Activated CD4-positive, alpha-beta T cell treated with anti-CD3 and anti-CD28 coated beads, Interleukin-2, amount 50 U/mL, for 4 hours (primary cell): ENCODE measurements around the gene MTNR1A.
"Not testable (repeated sequence)": the region's sequence is repeated elsewhere in the genome, so short reads cannot be mapped to it uniquely, and the experiment has no call there.

Experiments
- DNase-seq, 2 experiments: peaks; one replicate each; pipeline ENCODE4 v3.0.0-alpha.2; 2020

The MTNR1A gene

GRCh38 chr4:186560647-186561046 is 5.3 kb upstream of the MTNR1A start:
- DNase-seq: no peak

- no peak for DNase-seq
Measured at GRCh38 chr4:186557486-186557885, 2.1 kb upstream of the MTNR1A start.

GRCh38 chr4:186557061-186557460 is 1.7 kb upstream of the MTNR1A start:
- DNase-seq: no peak

- DNase-seq: no peak
Measured at GRCh38 chr4:186554539-186554913, 841 bp downstream of the MTNR1A start.

- no peak for DNase-seq
Measured at GRCh38 chr4:186553717-186554116, 1.6 kb downstream of the MTNR1A start.

- DNase-seq: no peak
Measured at GRCh38 chr4:186551849-186552248, 3.5 kb downstream of the MTNR1A start.

- no peak for DNase-seq
Measured at GRCh38 chr4:186545436-186545835, 9.9 kb downstream of the MTNR1A start.

- DNase-seq: no peak
Measured at GRCh38 chr4:186543206-186543605, 12.2 kb downstream of the MTNR1A start.

- no peak for DNase-seq
Measured at GRCh38 chr4:186541801-186542200, 13.6 kb downstream of the MTNR1A start.

- no peak for DNase-seq
Measured at GRCh38 chr4:186537843-186538521, 17.4 kb downstream of the MTNR1A start.

GRCh38 chr4:186536285-186536684 is 19.1 kb downstream of the MTNR1A start:
- DNase-seq: no peak

- no peak for DNase-seq
Measured at GRCh38 chr4:186534056-186534455, 21.3 kb downstream of the MTNR1A start.

GRCh38 chr4:186523927-186524326 is 31.4 kb downstream of the MTNR1A start:
- DNase-seq: not testable (repeated sequence)

GRCh38 chr4:186516287-186516686 is 39.1 kb downstream of the MTNR1A start:
- DNase-seq: no peak

- DNase-seq: no peak
Measured at GRCh38 chr4:186514271-186514950, 41.0 kb downstream of the MTNR1A start.

GRCh38 chr4:186504771-186505170 is 50.6 kb downstream of the MTNR1A start:
- DNase-seq: not testable (repeated sequence)

- DNase-seq: no peak
Measured at GRCh38 chr4:186502231-186502630, 53.1 kb downstream of the MTNR1A start.

- DNase-seq: no peak
Measured at GRCh38 chr4:186501554-186501953, 53.8 kb downstream of the MTNR1A start.

GRCh38 chr4:186500721-186501304 is 54.6 kb downstream of the MTNR1A start:
- DNase-seq: no peak

GRCh38 chr4:186499467-186499866 is 55.9 kb downstream of the MTNR1A start:
- no peak for DNase-seq

- DNase-seq: no peak
Measured at GRCh38 chr4:186497043-186497442, 58.3 kb downstream of the MTNR1A start.

- no peak for DNase-seq
Measured at GRCh38 chr4:186494496-186494895, 60.9 kb downstream of the MTNR1A start.

GRCh38 chr4:186487726-186488125 is 67.6 kb downstream of the MTNR1A start:
- DNase-seq: no peak

GRCh38 chr4:186486172-186486571 is 69.2 kb downstream of the MTNR1A start:
- no peak for DNase-seq
